ENCODE results near the gene TNFRSF8.
"Not testable (repeated sequence)": the region's sequence is repeated elsewhere in the genome, so short reads cannot be mapped to it uniquely, and the experiment has no call there.

Gene TNFRSF8

GRCh38 chr1:12063141-12064072, at the start of gene TNFRSF8:
Gene TNFRSF8, plus strand, starts transcription at chr1:12063303. Its CDS starts 296 bp downstream, at chr1:12063599.
- no peak for DNase-seq (ENCODE audit: low read depth)

GRCh38 chr1:12014141-12014991, 48.7 kb upstream of the TNFRSF8 start:
- DNase-seq (ENCODE audit: low read depth), result no peak

DNA sequence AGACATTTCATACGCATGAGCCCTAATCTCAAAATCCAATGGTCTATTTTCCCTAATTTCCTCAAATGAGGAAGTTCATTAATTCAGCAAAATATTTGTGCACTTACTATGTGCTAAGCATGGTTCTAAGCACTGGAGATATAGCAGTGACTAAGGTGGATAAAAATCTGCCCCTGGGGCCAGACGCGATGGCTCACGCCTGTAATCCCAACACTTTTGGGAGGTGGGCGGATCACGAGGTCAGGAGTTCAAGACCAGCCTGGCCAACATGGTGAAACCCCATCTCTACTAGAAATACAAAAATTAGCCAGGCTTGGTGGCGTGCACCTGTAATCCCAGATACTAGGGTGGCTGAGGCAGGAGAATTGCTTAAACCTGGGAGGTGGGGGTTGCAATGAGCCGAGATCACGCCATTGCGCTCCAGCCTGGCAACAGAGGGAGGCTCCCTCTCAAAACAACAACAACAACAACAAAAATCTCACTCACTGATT, 48.1 kb upstream of the TNFRSF8 start:
- no peak for DNase-seq (ENCODE audit: low read depth)

DNA sequence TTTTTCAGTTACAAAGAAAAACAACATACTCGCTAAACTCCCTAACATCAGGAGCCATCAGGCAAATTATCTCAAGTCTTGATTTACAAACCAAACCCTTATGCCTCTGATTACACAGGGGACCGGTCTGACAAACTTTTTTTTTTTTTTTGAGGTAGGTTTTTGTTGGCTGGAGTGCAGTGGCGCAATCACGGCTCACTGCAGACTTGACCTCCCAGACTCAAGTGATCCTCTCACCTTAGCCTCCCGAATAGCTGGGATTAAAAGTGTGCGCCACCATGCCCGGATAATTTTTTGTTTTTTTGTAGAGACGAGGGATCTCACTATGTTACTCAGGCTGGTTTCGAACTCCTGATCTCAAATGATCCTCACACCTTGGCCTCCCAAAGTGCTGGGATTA, 47.6 kb upstream of the TNFRSF8 start:
- DNase-seq (ENCODE audit: low read depth), result no peak

DNA sequence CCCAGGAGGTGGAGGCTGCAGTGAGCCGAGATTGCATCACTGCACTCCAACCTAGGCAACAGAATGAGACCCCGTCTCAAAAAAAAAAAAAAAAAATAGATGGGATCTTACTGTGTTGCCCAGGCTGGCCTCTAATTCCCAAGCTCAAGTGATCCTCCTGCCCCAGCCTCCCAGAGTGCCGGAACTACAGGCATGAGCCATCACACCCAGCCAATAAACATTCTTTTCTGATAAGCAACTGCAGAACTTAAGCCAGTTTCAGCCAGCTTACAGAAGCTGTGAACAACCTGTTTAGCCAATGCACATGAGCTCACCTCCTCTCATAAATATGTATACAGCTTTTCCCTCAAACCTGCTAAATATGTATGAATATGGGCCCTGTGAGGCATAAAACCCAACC, 46.9 kb upstream of the TNFRSF8 start:
- DNase-seq (ENCODE audit: low read depth), result no peak

- no peak for DNase-seq (ENCODE audit: low read depth)
Measured at GRCh38 chr1:12019858-12020509, 43.1 kb upstream of the TNFRSF8 start.

DNA sequence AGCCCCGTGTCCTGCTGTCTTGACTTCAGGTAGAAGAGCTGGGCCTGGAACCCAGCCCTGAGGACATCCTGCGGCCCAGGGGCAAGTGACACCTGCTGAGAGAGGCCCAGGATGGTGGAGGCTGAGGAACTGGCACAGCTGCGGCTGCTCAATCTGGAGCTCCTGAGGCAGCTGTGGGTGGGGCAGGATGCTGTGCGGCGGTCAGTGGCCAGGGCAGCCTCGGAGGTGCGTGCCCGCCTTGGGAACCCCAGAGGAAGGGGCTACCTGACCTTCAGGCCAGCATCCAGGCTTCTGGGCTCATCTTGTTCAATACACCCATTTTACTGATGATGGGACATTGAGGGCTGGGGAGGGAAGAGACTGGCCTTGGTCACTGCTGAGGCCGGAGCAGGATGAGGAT, 41.5 kb upstream of the TNFRSF8 start:
- DNase-seq (ENCODE audit: low read depth), result no peak

DNA sequence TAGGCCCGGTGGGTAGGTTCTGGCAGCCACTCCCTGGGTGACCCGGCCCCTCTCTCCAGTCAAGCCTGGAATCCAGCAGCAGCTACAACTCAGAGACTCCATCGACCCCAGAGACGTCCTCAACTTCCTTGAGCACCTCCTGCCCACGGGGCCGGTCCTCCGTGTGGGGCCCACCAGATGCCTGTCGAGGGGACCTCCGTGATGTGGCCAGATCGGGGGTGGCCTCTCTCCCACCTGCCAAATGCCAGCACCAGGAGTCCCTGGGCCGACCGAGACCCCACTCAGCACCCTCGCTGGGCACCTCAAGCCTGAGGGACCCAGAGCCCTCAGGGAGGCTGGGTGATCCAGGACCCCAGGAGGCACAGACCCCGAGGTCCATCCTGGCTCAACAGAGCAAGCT, 41.1 kb upstream of the TNFRSF8 start:
- DNase-seq (ENCODE audit: low read depth), result no peak

GRCh38 chr1:12026586-12026985, 36.5 kb upstream of the TNFRSF8 start:
- no peak for DNase-seq (ENCODE audit: low read depth)

DNA sequence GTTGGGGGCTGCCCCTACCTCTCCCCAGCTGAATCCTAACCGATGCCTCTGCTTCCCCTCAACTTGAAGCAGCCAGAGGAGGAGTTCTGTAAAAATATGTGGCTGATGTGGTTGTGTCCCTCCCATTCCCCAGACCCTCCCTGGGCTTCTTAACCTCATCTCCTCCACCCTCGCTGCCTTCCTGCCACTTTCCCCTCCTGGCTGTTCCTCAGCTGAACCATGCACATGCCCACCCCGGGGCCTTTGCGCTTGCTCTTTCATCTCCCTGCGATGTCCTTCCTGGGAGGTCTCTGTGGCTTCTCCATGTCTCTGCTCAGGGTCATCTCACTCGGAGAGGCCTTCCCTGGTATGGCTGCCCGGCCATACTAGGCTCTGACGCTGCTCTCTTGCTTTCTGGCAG, 34.9 kb upstream of the TNFRSF8 start:
- DNase-seq (ENCODE audit: low read depth), result no peak

DNA sequence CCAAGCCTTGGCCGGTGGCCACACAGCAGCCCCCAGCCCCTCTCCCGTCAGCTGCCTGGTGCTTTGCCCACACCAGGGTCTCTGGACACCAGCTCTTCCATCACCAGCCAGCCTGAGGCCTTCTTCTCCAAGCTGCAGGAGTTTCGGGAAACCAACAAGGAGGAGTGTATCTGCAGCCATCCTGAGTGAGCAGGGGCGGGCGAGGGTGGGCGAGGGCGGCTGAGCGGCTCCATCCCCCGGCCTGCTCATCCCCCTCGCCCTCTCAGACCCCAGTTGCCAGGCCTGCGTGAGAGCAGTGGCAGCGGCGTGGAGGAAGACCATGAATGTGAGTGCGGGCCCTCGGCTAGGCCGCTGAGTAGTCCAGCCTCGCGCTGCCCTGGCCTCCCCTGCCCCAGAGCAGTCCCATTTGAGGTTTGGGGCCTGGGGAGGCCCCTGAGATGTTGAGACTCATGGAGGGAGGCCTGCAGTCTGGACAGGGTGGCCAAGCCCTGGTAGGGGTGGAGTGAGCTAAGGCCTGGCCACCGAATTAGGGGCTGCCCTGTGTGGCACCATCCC, 34.1 kb upstream of the TNFRSF8 start:
- DNase-seq (ENCODE audit: low read depth), result no peak

GRCh38 chr1:12029720-12030339, 33.3 kb upstream of the TNFRSF8 start:
- no peak for DNase-seq (ENCODE audit: low read depth)

GRCh38 chr1:12031039-12031980, 31.8 kb upstream of the TNFRSF8 start:
- no peak for DNase-seq (ENCODE audit: low read depth)

GRCh38 chr1:12032161-12032621, 30.9 kb upstream of the TNFRSF8 start:
- DNase-seq (ENCODE audit: low read depth), result no peak

GRCh38 chr1:12033441-12033840, 29.7 kb upstream of the TNFRSF8 start:
- DNase-seq (ENCODE audit: low read depth), result not testable (repeated sequence)

DNA sequence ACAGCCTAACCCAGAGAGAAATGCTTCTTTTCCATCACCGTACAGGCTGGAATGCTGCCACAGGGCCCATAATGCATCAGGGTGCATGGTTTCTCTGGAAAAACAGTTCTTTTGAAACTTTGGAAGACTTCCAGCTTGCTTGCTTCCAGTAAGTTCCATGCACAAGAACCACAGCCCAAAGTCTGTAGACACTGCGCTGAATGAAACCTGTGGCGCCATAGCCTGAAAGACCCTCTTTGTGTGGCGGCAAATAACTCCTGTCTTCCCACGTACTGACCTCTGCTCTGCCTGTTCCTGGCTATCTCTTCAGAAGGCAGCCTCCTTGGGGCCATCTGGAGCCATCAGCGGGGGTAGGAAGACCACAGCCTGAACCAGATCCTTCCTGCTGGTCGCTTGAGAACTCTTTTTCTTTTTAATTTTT, 28.7 kb upstream of the TNFRSF8 start:
- DNase-seq (ENCODE audit: low read depth), result no peak

DNA sequence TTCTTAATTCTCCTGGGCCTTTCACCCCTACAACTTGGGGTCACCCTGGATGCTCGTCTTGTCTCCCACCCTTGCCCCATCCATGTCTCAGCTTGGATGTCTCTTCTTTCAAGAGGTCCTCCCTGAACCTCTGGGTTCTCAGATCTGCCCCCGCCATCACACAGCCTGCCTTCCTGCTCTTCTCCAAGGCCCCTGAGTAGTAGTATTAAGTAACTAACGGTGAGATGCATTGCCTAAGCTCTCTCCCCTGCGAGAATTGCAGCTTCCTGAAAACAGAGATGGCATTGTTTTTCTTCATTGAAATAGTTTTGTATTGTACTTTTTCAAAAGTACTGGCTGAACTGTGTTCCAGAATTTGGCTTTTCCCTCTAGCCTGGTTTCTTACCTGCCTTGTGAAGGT, 27.8 kb upstream of the TNFRSF8 start:
- DNase-seq (ENCODE audit: low read depth), result no peak

DNA sequence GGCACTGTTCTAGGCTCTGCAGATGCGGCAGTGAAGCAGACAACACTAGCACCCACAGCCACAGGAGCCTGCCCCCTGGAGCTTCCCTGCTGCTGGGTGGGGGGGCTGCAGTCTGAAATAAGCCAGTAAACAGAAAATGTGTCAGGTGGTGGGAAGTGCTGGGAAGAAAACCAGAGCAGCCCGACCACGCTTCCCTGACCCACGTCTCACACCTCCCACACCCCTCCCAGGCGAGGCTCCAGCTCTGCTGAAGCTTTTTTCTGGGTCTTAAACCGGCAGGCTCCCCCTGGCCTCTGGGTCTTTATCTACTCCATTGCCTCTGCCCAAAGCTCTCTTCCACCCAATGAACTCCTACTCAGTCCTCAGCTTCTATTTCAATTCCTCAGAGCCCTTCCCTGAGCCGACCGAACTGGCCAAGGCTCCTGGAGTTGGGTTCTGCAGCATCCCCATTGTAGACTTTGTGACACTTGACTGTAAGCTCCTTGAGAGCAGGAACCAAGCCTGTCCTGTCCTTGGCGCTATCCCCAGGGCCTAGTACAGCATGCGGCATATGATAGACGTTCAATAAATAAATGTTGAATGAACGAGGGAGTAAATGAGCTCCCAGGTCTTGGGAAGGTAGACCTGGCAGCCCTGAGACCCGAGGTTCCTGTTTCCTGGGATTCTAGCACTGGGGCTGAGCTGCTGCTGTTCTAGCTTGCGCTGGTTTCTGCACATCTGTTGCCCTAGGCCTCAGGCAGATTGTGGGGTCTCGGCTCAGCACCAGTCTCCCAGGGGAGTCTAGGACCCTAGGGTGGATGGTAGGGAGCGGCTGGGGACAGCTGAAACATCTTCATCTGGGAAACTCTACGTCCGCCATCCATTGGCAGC, 25.4 kb upstream of the TNFRSF8 start:
- no peak for DNase-seq (ENCODE audit: low read depth)

Measured in HS-5 (cell line).